ENCODE results near the gene RAMP2. TPM values are rescaled to one million over a fixed set of nuclear protein-coding genes. Genes with fewer than 3 reads are reported as not detected.

Gene RAMP2
- polyA plus RNA-seq, 1 donor (not counting 4 experiments of a cell fraction or from before 2014, with no cell fraction given) = not detected

- no peaks in the 10 kb centered on the region for H3K79me2 ChIP-seq (ENCODE audit: control insufficient read depth, insufficient read depth, low read length)
- DNase-seq (ENCODE audit: low read depth, low spot score) (no peak), FAIRE-seq (no peak)
- H3K27me3 ChIP-seq (ENCODE audit: control insufficient read depth, extremely low read depth, insufficient read depth, low read length) = peaks cover 25% of the 10 kb centered on the region
- no peak for TF ChIP-seq CTCF (optimal IDR thresholded peaks at IDR 0.05 in 1 of 3, IDR thresholded peaks at IDR 0.05 in 1 of 3, conservative IDR thresholded peaks at IDR 0.05 in 1 of 3; ENCODE audit: extremely low read depth in 1 of 3, insufficient read depth in 2 of 3, low read length in 3 of 3)
- no peak for TF ChIP-seq EZH2 (IDR thresholded peaks at IDR 0.05; ENCODE audit: low read length)
- H3K36me3 ChIP-seq (ENCODE audit: control insufficient read depth in 2 of 2, extremely low read depth in 1 of 2, insufficient read depth in 2 of 2, low read length in 2 of 2) = no peaks in the 10 kb centered on the region
- no peaks in the 10 kb centered on the region for H3K9me1 ChIP-seq (ENCODE audit: control insufficient read depth, extremely low read depth, insufficient read depth, low read length)
- H3K9me3 ChIP-seq (ENCODE audit: control insufficient read depth, low read depth, low read length) = no peaks in the 10 kb centered on the region
- H3K27ac ChIP-seq (ENCODE audit: control insufficient read depth, insufficient read depth, low read length) = no peak overlapping the region
- H2AFZ ChIP-seq (ENCODE audit: control insufficient read depth, low read length) = no peak overlapping the region
- H3K4me3 ChIP-seq (ENCODE audit: control insufficient read depth in 2 of 3, extremely low read depth in 1 of 3, insufficient read depth in 2 of 3, low read depth in 1 of 3, low read length in 3 of 3) = no peak overlapping the region
- H4K20me1 ChIP-seq (ENCODE audit: control insufficient read depth, extremely low read depth, insufficient read depth, low read length) = no peaks in the 10 kb centered on the region
- no peak overlapping the region for H3K9ac ChIP-seq (ENCODE audit: control insufficient read depth, extremely low read depth, insufficient read depth, low read length)
- peaks cover 19% of the 10 kb centered on the region for H3K4me1 ChIP-seq (ENCODE audit: control insufficient read depth, extremely low read depth, insufficient read depth, low read length)
- no peak overlapping the region for H3K4me2 ChIP-seq (ENCODE audit: control insufficient read depth, extremely low read depth, insufficient read depth, low read depth, low read length)
- dilution Hi-C loops (cut with MboI; ENCODE audit: extremely low pct_ligation_motif_present, low sequenced_read_pairs) = no loop called here
These were observed 26.2 kb downstream of the RAMP2 start for GRCh38 chr17:42787266-42787665.

GRCh38 chr17:42791948-42792347 is 30.9 kb downstream of the RAMP2 start:
- TF ChIP-seq EZH2 (IDR thresholded peaks at IDR 0.05; ENCODE audit: low read length) = no peak
- TF ChIP-seq CTCF (optimal IDR thresholded peaks at IDR 0.05 in 1 of 3, IDR thresholded peaks at IDR 0.05 in 1 of 3, conservative IDR thresholded peaks at IDR 0.05 in 1 of 3; ENCODE audit: extremely low read depth in 1 of 3, insufficient read depth in 2 of 3, low read length in 3 of 3) = no peak
- Histone ChIP-seq H4K20me1 (ENCODE audit: control insufficient read depth, extremely low read depth, insufficient read depth, low read length) (no peaks in the 10 kb centered on the region), H3K9me1 (ENCODE audit: control insufficient read depth, extremely low read depth, insufficient read depth, low read length) (no peaks in the 10 kb centered on the region), H3K9ac (ENCODE audit: control insufficient read depth, extremely low read depth, insufficient read depth, low read length) (no peak overlapping the region), H3K27me3 (ENCODE audit: control insufficient read depth, extremely low read depth, insufficient read depth, low read length) (peaks cover 7% of the 10 kb centered on the region), H3K4me1 (ENCODE audit: control insufficient read depth, extremely low read depth, insufficient read depth, low read length) (peaks cover 4% of the 10 kb centered on the region), H2AFZ (ENCODE audit: control insufficient read depth, low read length) (no peak overlapping the region), H3K36me3 (ENCODE audit: control insufficient read depth in 2 of 2, extremely low read depth in 1 of 2, insufficient read depth in 2 of 2, low read length in 2 of 2) (peaks cover 0 to 2% of the 10 kb centered on the region in 2 experiments), H3K4me2 (ENCODE audit: control insufficient read depth, extremely low read depth, insufficient read depth, low read depth, low read length) (no peak overlapping the region), H3K27ac (ENCODE audit: control insufficient read depth, insufficient read depth, low read length) (no peak overlapping the region), H3K4me3 (ENCODE audit: control insufficient read depth in 2 of 3, extremely low read depth in 1 of 3, insufficient read depth in 2 of 3, low read depth in 1 of 3, low read length in 3 of 3) (no peak overlapping the region), H3K79me2 (ENCODE audit: control insufficient read depth, insufficient read depth, low read length) (no peaks in the 10 kb centered on the region), H3K9me3 (ENCODE audit: control insufficient read depth, low read depth, low read length) (no peaks in the 10 kb centered on the region)
- dilution Hi-C loops (cut with MboI; ENCODE audit: extremely low pct_ligation_motif_present, low sequenced_read_pairs) = no loop called here
- FAIRE-seq = no peak
- DNase-seq (ENCODE audit: low read depth, low spot score) = no peak
